Measurements from ENCODE around the gene CCDC88C. TPM values are rescaled to one million over a fixed set of nuclear protein-coding genes. Genes with fewer than 3 reads are reported as not detected.
A peak's percentile ranks its signal among the peaks of the same experiment; 100 is the strongest.

CCDC88C gene
- total RNA-seq, 1 donor: 0.36 TPM

DNA sequence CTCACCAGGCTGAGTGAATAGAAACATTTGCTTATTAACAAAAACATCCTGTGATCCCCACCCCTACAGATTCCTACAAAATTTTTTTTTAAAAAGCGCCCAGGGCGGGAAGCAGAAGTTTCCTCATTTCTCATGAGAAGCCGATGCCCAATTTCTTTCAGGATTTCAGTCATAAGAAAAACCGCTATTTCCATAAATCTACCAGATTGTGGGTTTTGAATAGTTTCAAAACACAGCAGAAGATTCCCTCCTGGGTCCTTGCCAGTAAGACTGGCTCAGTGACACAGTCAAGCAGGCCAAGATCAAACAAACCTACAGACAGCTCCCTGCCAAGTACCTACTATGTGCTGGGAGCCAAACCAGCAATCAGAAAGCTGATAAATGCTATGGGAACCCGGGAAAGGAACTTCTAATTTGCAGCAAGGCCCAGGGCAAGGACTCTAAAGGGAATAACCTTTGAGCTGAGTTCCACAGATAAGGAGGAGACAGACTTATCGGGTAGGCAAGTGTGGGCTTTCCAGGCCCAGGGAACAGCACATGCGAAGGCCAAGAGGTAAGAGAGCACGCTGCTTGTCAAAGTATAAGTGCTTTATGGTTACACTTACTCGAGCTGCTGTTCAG is 68.7 kb downstream of the CCDC88C start:
- DNase-seq (ENCODE audit: insufficient read length, low spot score, missing footprints): peak; percentile 29
- TF ChIP-seq, protein P1, sequence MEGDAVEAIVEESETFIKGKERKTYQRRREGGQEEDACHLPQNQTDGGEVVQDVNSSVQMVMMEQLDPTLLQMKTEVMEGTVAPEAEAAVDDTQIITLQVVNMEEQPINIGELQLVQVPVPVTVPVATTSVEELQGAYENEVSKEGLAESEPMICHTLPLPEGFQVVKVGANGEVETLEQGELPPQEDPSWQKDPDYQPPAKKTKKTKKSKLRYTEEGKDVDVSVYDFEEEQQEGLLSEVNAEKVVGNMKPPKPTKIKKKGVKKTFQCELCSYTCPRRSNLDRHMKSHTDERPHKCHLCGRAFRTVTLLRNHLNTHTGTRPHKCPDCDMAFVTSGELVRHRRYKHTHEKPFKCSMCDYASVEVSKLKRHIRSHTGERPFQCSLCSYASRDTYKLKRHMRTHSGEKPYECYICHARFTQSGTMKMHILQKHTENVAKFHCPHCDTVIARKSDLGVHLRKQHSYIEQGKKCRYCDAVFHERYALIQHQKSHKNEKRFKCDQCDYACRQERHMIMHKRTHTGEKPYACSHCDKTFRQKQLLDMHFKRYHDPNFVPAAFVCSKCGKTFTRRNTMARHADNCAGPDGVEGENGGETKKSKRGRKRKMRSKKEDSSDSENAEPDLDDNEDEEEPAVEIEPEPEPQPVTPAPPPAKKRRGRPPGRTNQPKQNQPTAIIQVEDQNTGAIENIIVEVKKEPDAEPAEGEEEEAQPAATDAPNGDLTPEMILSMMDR (IDR thresholded peaks at IDR 0.05; ENCODE audit: extremely low read depth, low read depth, low read length): no peak
- H4K20me1 ChIP-seq (ENCODE audit: insufficient read depth, low read length): no peaks in the 10 kb centered on the region
- no peak overlapping the region for H3K4me2 ChIP-seq (ENCODE audit: insufficient read depth, low read length)
- H3K79me2 ChIP-seq (ENCODE audit: insufficient read depth, low read length): no peaks in the 10 kb centered on the region
- H2AFZ ChIP-seq (ENCODE audit: low read length): no peak overlapping the region
- no peaks in the 10 kb centered on the region for H3K9me3 ChIP-seq (ENCODE audit: low read depth, low read length)
- peaks cover 9% of the 10 kb centered on the region for H3K4me1 ChIP-seq (ENCODE audit: insufficient read depth, low read length)
- H3K27me3 ChIP-seq (ENCODE audit: insufficient read depth, low read length): peaks cover 5% of the 10 kb centered on the region
- no peak overlapping the region for H3K27ac ChIP-seq (ENCODE audit: low read depth, low read length)
- H3K4me3 ChIP-seq (ENCODE audit: insufficient read depth, low read length): no peak overlapping the region
- H3K36me3 ChIP-seq (ENCODE audit: insufficient read depth, low read length): no peaks in the 10 kb centered on the region

DNA sequence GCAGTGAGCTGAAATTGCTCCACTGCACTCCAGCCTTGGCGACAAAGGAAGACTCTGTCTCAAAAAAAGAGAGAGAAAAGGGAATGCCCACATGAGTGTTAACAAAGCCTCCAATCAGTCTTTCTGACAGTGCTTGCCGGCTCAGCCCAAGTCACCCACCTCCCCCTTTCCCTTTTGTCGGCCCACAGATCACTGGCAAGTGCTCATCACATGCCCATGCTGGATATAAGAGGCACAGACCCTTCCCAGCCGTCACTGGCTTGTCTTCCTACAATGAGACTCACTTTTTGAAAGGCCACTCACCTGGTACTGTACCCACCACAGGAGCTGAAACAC is 70.8 kb downstream of the CCDC88C start:
- H3K27ac ChIP-seq (ENCODE audit: low read depth, low read length): no peak overlapping the region
- no peak overlapping the region for H2AFZ ChIP-seq (ENCODE audit: low read length)
- no peak overlapping the region for H3K4me2 ChIP-seq (ENCODE audit: insufficient read depth, low read length)
- H3K4me3 ChIP-seq (ENCODE audit: insufficient read depth, low read length): no peak overlapping the region
- H3K36me3 ChIP-seq (ENCODE audit: insufficient read depth, low read length): no peaks in the 10 kb centered on the region
- no peaks in the 10 kb centered on the region for H3K9me3 ChIP-seq (ENCODE audit: low read depth, low read length)
- no peaks in the 10 kb centered on the region for H3K27me3 ChIP-seq (ENCODE audit: insufficient read depth, low read length)
- TF ChIP-seq, protein P1 (IDR thresholded peaks at IDR 0.05; ENCODE audit: extremely low read depth, low read depth, low read length): no peak
- DNase-seq (ENCODE audit: insufficient read length, low spot score, missing footprints): peak; percentile 18
- H3K4me1 ChIP-seq (ENCODE audit: insufficient read depth, low read length): peaks cover 9% of the 10 kb centered on the region
- H3K79me2 ChIP-seq (ENCODE audit: insufficient read depth, low read length): no peaks in the 10 kb centered on the region
- no peaks in the 10 kb centered on the region for H4K20me1 ChIP-seq (ENCODE audit: insufficient read depth, low read length)

DNA sequence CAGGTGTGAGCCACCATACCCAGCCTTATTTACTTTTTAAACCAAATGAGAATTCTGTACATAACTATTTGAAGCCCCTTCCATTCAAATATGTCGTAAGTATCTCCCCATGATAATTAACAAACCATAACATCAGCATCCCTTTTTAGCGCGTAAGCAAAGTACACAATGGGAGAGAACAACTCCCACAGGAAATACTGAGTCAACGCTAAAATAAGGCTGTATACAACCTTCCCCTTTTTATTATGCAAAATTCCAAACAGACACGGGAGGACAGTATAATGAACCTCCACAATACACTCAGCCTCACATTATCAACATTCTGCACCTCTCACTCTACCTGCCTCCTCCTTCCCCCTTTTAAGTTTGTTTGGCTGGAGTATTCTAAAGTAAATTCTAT is 73.5 kb downstream of the CCDC88C start:
- DNase-seq (ENCODE audit: insufficient read length, low spot score, missing footprints): no peak
- Histone ChIP-seq H3K27me3 (ENCODE audit: insufficient read depth, low read length) (no peaks in the 10 kb centered on the region), H3K36me3 (ENCODE audit: insufficient read depth, low read length) (no peaks in the 10 kb centered on the region), H3K4me1 (ENCODE audit: insufficient read depth, low read length) (no peaks in the 10 kb centered on the region), H3K79me2 (ENCODE audit: insufficient read depth, low read length) (no peaks in the 10 kb centered on the region), H3K9me3 (ENCODE audit: low read depth, low read length) (no peaks in the 10 kb centered on the region), H3K4me3 (ENCODE audit: insufficient read depth, low read length) (no peak overlapping the region), H3K27ac (ENCODE audit: low read depth, low read length) (no peak overlapping the region), H2AFZ (ENCODE audit: low read length) (no peak overlapping the region), H3K4me2 (ENCODE audit: insufficient read depth, low read length) (no peak overlapping the region), H4K20me1 (ENCODE audit: insufficient read depth, low read length) (no peaks in the 10 kb centered on the region)
- TF ChIP-seq, protein P1 (IDR thresholded peaks at IDR 0.05; ENCODE audit: extremely low read depth, low read depth, low read length): no peak

DNA sequence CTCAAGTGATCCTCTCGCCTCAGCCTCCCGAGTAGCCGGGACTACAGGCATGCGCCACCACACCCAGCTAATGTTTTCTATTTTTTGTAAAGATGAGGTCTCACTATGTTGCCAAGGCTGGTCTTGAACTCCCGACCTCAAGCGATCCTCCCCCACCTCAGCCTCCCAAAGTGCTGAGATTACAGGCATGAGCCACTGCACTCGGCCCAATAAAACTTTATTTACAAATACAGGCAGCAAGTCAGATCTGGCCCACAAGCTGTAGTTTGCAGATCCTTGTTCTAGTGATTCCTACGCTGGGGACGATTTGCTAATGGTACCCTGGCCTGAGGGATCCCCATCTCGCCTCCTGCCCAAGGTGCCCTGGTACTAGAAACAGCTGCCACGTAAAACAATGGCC is 74.6 kb downstream of the CCDC88C start:
- DNase-seq (ENCODE audit: insufficient read length, low spot score, missing footprints): peak; percentile 10
- no peak overlapping the region for H3K27ac ChIP-seq (ENCODE audit: low read depth, low read length)
- H3K79me2 ChIP-seq (ENCODE audit: insufficient read depth, low read length): no peaks in the 10 kb centered on the region
- H4K20me1 ChIP-seq (ENCODE audit: insufficient read depth, low read length): no peaks in the 10 kb centered on the region
- H3K27me3 ChIP-seq (ENCODE audit: insufficient read depth, low read length): no peaks in the 10 kb centered on the region
- H3K36me3 ChIP-seq (ENCODE audit: insufficient read depth, low read length): no peaks in the 10 kb centered on the region
- H3K9me3 ChIP-seq (ENCODE audit: low read depth, low read length): no peaks in the 10 kb centered on the region
- H3K4me3 ChIP-seq (ENCODE audit: insufficient read depth, low read length): no peak overlapping the region
- no peaks in the 10 kb centered on the region for H3K4me1 ChIP-seq (ENCODE audit: insufficient read depth, low read length)
- H2AFZ ChIP-seq (ENCODE audit: low read length): no peak overlapping the region
- TF ChIP-seq, protein P1 (IDR thresholded peaks at IDR 0.05; ENCODE audit: extremely low read depth, low read depth, low read length): no peak
- no peak overlapping the region for H3K4me2 ChIP-seq (ENCODE audit: insufficient read depth, low read length)

All from osteoblast (primary cell).